GM18499 (cell line): ENCODE data around the gene U2SURP.
"Not testable (repeated sequence)": the region's sequence is repeated elsewhere in the genome, so short reads cannot be mapped to it uniquely, and the experiment has no call there.

Source experiments
- ATAC-seq: cut with Tn5 transposase; IDR thresholded peaks from one replicate; pipeline ENCODE4 v1.9.1; 2021; ENCODE audit warnings: moderate number of reproducible peaks; ENCODE audit not compliant: insufficient read depth, unreplicated experiment

Gene U2SURP

DNA sequence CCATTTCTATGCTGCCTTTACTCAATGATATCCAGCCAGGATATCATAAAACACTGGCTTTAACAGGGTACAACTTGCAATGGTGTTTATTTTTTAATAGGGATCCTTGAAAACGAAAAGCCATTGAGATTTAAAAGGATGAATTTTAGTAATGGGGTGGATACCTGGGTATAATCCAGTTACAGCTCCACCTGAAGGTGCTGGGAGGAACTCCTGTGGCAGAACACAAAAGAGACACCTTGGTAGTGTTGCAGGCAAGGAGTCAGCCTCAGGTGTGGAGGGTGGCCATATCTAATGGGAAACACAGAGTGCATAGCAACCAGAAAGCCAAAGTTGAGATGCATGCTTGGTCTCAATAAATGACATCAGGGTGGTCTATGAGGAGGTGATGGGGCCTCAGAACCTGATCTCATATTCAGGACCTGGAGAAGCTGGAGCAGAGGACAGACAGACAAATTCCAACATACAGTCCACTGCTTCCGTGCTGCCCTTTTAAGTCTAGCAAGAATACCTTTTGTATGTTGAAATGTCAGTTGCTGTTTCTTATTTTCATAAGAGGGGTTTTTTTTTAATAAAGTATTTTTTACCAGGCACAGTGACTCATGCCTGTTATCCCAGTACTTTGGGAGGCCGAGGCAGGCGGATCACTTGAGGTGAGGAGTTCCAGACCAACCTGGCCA is 25.9 kb upstream of the U2SURP start:
- ATAC-seq, result no peak

GRCh38 chr3:142976621-142977398 is 24.6 kb upstream of the U2SURP start:
- no peak for ATAC-seq

DNA sequence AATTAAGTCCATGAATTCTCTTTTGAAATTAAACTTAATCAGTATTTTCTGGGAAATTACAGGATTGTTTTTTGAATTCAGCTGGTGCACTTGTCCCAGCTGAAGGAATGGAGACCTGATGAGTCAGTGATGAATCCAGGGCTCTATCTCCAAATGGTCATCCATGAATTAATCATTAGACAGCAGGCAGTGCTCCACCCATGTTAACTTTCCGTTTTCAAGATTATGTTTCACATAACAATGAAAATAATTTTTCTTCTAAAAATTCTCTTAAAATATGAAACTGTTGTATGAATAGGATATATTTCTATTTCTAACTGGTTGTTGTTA is 24.0 kb upstream of the U2SURP start:
- no peak for ATAC-seq

GRCh38 chr3:142981108-142981507 is 20.3 kb upstream of the U2SURP start:
- ATAC-seq, result no peak

DNA sequence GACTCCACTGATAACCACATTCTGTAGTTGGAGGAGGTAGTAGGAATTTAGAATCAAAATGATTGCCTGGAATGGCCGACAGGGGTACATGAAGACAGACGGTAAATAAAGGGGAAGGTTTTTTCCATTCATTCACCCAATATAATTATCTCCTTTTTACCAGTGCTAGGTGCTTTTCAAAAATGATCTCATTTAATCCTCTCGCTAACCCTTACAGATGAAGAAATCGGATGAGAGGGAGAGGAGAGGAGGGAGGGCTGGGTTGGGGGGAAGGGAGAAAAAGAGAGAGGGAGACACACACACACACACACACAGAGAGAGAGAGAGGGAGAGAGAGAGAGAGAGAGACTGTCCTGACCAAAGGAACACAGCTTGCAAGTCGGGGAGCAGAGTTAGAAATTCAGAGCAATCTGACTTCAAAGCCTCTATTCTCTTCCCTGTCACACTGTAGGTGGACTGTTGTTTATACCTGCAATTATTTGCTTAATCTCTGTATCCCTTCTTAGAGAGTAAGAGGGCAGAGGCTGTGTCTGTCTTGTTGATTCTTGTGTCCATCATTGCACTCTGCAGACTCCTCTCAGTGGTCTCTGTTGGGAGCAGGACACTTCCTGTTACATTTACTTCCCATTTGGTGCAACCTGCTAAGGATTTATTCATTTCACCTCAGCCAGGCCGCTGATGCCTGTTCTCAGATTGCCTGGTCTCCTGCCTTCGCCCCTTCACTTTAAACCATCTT is 19.2 kb upstream of the U2SURP start:
- ATAC-seq, result no peak

DNA sequence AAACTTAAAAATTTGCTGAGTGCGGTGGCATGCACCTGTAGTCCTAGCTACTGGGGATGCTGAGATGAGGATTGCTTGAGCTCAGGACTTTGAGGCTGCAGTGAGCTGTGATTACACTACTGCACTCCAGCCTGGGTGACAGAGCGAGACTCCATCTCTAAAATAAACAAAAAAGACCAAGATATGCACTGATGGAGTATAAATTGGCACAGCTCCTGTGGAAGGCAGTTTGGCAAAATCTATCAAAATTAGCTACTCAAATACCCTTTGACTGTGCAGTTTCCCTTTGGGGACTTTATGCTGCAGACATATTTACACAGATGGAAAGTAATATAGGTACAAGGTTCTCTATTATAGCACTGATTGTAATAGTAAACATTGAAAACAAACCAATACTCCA is 18.1 kb upstream of the U2SURP start:
- ATAC-seq, result no peak

GRCh38 chr3:142984255-142984654 is 17.1 kb upstream of the U2SURP start:
- no peak for ATAC-seq

DNA sequence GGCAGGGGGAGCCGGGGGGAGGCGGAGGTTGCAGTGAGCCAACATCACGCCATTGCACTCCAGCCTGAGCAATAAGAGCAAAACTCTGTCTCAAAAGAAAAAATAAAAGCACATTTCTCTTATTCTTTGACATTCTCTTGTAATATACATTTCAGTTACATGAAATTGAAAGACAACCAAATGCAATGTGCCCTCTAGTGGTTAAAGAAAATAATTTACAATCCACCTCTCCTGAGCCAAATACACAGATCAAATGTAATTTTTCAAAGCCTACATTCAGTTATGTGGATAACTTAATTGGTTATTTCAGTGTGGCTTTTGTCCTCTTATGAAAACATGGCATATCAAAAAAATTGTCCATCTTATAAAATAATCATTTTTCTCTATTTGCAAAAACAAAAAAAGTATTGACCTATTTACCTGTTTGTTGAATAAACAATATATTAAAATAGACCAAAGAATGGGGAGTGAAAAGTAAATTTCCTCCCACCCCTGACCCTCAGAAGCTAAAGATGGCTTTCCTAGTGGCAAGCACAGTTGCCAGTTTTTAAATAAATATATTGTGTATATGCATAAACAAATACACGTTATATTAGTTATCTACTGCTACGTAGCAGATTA is 14.2 kb upstream of the U2SURP start:
- no peak for ATAC-seq

GRCh38 chr3:142987707-142988106 is 13.7 kb upstream of the U2SURP start:
- ATAC-seq, result no peak

DNA sequence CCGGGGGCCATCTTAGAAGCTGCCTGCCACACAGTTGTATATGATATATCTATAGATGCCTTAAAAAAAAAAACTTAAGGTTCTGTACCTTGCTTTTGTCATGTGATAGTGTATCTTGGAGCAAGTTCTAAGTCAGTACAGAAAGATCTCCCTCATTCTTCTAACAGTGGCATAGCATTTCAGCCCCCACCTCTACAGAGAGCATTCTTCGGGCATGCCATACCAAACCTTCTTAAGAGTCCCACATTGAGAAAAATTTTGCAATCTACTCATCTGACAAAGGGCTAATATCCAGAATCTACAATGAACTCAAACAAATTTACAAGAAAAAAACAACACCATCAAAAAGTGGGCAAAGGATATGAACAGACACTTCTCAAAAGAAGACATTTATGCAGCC is 13.1 kb upstream of the U2SURP start:
- not testable (repeated sequence) for ATAC-seq

GRCh38 chr3:142988826-142989225 is 12.5 kb upstream of the U2SURP start:
- ATAC-seq, result not testable (repeated sequence)

- no peak for ATAC-seq
Observed at GRCh38 chr3:142990721-142991120, 10.6 kb upstream of the U2SURP start.

GRCh38 chr3:142992323-142992722 is 9.0 kb upstream of the U2SURP start:
- no peak for ATAC-seq

- no peak for ATAC-seq
Observed at GRCh38 chr3:142993958-142994442, 7.4 kb upstream of the U2SURP start.

- no peak for ATAC-seq
Observed at GRCh38 chr3:142997330-142997729, 4.0 kb upstream of the U2SURP start.

DNA sequence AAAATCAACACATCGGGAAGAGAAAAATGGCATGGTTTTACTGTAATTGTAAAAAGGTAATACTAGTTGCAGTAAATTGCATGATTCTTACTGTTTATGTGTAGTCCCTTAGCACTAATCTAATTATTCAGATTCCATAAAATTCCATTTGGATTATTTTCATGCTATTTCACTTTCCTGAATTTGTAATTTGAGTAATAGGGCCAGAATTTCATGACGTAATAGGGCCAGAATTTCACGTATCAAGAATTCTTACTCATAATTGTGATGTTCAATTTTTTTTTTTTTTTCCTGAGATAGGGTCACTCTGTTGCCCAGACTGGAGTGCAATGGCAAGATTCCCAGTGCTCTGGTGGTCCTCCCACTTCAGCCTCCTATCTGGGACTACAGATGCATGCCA is 2.9 kb upstream of the U2SURP start:
- no peak for ATAC-seq

DNA sequence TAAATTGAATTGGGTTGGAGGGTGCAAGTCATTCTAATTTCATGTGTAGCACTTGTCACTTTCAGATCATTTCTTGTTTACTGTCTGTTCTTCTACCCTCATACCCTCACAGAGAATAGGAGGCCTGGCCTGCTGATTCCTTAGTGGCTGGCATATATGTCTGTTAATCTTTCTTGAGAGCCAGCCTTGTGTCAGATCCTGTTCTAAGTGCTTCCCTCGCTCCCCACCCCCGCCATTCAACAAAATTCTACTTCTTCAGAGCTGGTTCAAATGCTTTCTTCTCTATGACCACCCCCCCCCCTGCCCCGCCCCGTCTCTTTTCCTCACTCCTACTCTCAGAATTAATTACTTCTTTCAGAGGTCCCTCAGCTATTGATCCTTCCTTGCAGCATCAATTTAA is 1.5 kb upstream of the U2SURP start:
- ATAC-seq, result no peak

- ATAC-seq, result no peak
Observed at GRCh38 chr3:143000528-143000927, 842 bp upstream of the U2SURP start.

DNA sequence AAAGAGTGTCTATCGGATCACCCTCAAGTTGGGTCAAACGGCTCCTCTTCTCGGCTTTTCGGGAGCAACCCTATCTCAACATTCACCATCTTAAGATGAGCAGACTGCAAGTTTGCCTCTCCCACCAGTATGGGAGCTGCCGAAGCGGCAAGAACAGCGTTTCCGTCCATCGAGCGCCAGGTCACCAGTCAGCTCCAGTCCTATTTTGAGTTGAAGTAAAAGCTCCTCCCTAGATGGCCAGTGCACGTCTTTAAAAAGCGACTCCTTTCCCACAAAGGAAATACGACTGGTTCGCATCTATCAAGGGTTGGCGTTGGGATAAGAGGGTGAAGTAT is 369 bp upstream of the U2SURP start:
- peak; percentile 47 for ATAC-seq

DNA sequence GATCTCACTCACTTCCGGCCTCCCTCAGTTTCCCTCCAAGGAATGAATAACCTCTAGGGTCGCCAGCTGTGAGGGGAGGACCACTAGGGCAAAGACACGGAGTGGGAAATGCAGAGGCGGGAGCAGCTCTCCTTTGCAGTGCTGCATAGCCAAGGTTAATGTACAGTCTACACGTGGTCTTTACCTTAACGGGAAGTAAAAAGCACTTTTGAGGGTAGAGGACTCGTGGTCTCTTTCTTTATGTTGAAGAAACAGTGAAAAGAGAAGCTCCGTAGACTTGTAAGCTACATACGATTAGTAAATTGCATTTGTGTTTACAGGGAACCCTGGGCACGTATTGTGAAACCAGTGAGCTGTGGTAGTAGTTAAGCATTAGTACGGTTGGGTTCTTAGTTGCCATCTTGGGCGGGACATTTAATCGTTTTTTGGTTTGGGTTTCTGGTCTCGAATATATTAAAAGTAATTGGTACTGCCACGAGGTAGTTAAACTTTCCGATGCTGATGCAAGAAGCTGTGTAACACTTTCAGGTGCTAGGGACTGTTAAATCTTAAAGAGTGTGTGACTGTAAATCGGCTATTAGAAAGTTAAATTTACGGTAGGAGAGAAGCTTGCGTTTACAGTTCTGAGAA is 828 bp downstream of the U2SURP start:
- ATAC-seq, result no peak

GRCh38 chr3:143002727-143003126 is 1.4 kb downstream of the U2SURP start:
- ATAC-seq, result no peak
